Neural crest cell (in vitro differentiated cells): ENCODE measurements around the gene OR52B2. TPM values are rescaled to one million over a fixed set of nuclear protein-coding genes. Genes with fewer than 3 reads are reported as not detected.

ENCODE experiments used
- DNase-seq: peaks from one replicate; pipeline ENCODE4 v3.0.0; 2021; ENCODE audit warnings: low read depth, mixed read lengths, low spot score
- H3K27ac Mint-ChIP-seq: one replicate; pipeline ENCODE4 v1.8.0; 2021; ENCODE audit warnings: mild to moderate bottlenecking, mixed read lengths; ENCODE audit not compliant: unreplicated experiment
- H3K27me3 Mint-ChIP-seq: 2 replicates; pipeline ENCODE4 v1.8.0; 2021; ENCODE audit warnings: low read depth, mild to moderate bottlenecking, mixed read lengths
- H3K36me3 Mint-ChIP-seq: 2 replicates; pipeline ENCODE4 v1.8.0; 2021; ENCODE audit warnings: low read depth, mild to moderate bottlenecking, mixed read lengths
- H3K4me1 Mint-ChIP-seq: 2 replicates; pipeline ENCODE4 v1.8.0; 2021; ENCODE audit warnings: mixed read lengths
- H3K4me3 Mint-ChIP-seq: one replicate; pipeline ENCODE4 v1.8.0; 2021; ENCODE audit warnings: mild to moderate bottlenecking, mixed read lengths
- H3K9me3 Mint-ChIP-seq: 2 replicates; pipeline ENCODE4 v1.8.0; 2021; ENCODE audit warnings: mixed read lengths
- CTCF ChIP-seq: fragments of 200-600 bp; sonication (generic); conservative IDR thresholded peaks from 2 replicates; pipeline ENCODE4 v1.5.0; 2021; ENCODE audit warnings: antibody characterized with exemption, mild to moderate bottlenecking
- total RNA-seq: library from RNA; stranded (reverse); gene quantifications from 2 replicates; pipeline ENCODE4 v1.2.1, GENCODE V29; 2021

OR52B2 gene
- total RNA-seq, 1 donor from 2014 or later: not detected

- Mint-ChIP-seq H3K27ac (no peak overlapping the region), H3K27me3 (no peaks in the 10 kb centered on the region), H3K4me1 (no peaks in the 10 kb centered on the region), H3K4me3 (no peak overlapping the region), H3K36me3 (no peaks in the 10 kb centered on the region), H3K9me3 (no peaks in the 10 kb centered on the region)
- no peak for DNase-seq
- TF ChIP-seq CTCF: no peak
These were observed 37.7 kb downstream of the OR52B2 start for GRCh38 chr11:6132431-6132830.

- DNase-seq: no peak
- TF ChIP-seq CTCF: no peak
- Mint-ChIP-seq H3K27me3 (no peaks in the 10 kb centered on the region), H3K4me3 (no peak overlapping the region), H3K9me3 (no peaks in the 10 kb centered on the region), H3K4me1 (no peaks in the 10 kb centered on the region), H3K27ac (no peak overlapping the region), H3K36me3 (no peaks in the 10 kb centered on the region)
These were observed 40.5 kb downstream of the OR52B2 start for GRCh38 chr11:6129635-6130034.

GRCh38 chr11:6129011-6129410 is 41.1 kb downstream of the OR52B2 start:
- no peak for TF ChIP-seq CTCF
- H3K4me1 Mint-ChIP-seq: no peaks in the 10 kb centered on the region
- no peak overlapping the region for H3K27ac Mint-ChIP-seq
- DNase-seq: no peak
- no peaks in the 10 kb centered on the region for H3K36me3 Mint-ChIP-seq
- H3K27me3 Mint-ChIP-seq: no peaks in the 10 kb centered on the region
- H3K4me3 Mint-ChIP-seq: no peak overlapping the region
- no peaks in the 10 kb centered on the region for H3K9me3 Mint-ChIP-seq

- no peak for TF ChIP-seq CTCF
- H3K4me3 Mint-ChIP-seq: no peak overlapping the region
- no peaks in the 10 kb centered on the region for H3K4me1 Mint-ChIP-seq
- H3K27me3 Mint-ChIP-seq: no peaks in the 10 kb centered on the region
- peaks cover under 1% of the 10 kb centered on the region for H3K9me3 Mint-ChIP-seq
- H3K36me3 Mint-ChIP-seq: no peaks in the 10 kb centered on the region
- no peak for DNase-seq
- no peak overlapping the region for H3K27ac Mint-ChIP-seq
These were observed 42.2 kb downstream of the OR52B2 start for GRCh38 chr11:6127881-6128280.

GRCh38 chr11:6124245-6124644 is 45.9 kb downstream of the OR52B2 start:
- no peaks in the 10 kb centered on the region for H3K36me3 Mint-ChIP-seq
- no peaks in the 10 kb centered on the region for H3K27me3 Mint-ChIP-seq
- TF ChIP-seq CTCF: no peak
- H3K9me3 Mint-ChIP-seq: peaks cover 4% of the 10 kb centered on the region
- no peaks in the 10 kb centered on the region for H3K4me1 Mint-ChIP-seq
- H3K27ac Mint-ChIP-seq: no peak overlapping the region
- DNase-seq: no peak
- no peak overlapping the region for H3K4me3 Mint-ChIP-seq

Other genes with a start within 250 kb of the OR52B2 start
- not detected in 2 replicates for gene OR56A3, start 228.1 kb downstream of the OR52B2 start, total RNA-seq
- not detected in 2 replicates for gene OR56A5, start 201.8 kb downstream of the OR52B2 start, total RNA-seq
- 0.30 TPM in 1 of 2 replicates, not detected in the other for gene OR52L1, start 183.3 kb downstream of the OR52B2 start, total RNA-seq
- 0.25 and 0.26 TPM in 2 replicates for gene OR56A4, start 163.4 kb downstream of the OR52B2 start, total RNA-seq
- 0.14 and 0.16 TPM in 2 replicates for gene OR56A1, start 139.6 kb downstream of the OR52B2 start, total RNA-seq
- gene OR56B4, start 62.6 kb downstream of the OR52B2 start, total RNA-seq: not detected in 2 replicates
- not detected in 2 replicates for gene OR52W1, start 28.9 kb upstream of the OR52B2 start, total RNA-seq
- gene C11orf42, start 35.2 kb upstream of the OR52B2 start, total RNA-seq: not detected in 2 replicates
- 25.3 and 25.5 TPM in 2 replicates for gene FHIP1B, start 64.3 kb upstream of the OR52B2 start, total RNA-seq
- gene CNGA4, start 68.8 kb upstream of the OR52B2 start, total RNA-seq: 0.16 TPM in 1 of 2 replicates, not detected in the other
- gene CCKBR, start 89.5 kb upstream of the OR52B2 start, total RNA-seq: 0.51 TPM in 1 of 2 replicates, not detected in the other
- 5.8 and 9.9 TPM in 2 replicates for gene CAVIN3, start 150.2 kb upstream of the OR52B2 start, total RNA-seq
- gene SMPD1, start 220.1 kb upstream of the OR52B2 start, total RNA-seq: 14.6 and 17.7 TPM in 2 replicates
- 86.9 and 90.0 TPM in 2 replicates for gene APBB1, start 248.8 kb upstream of the OR52B2 start, total RNA-seq